Measurements from ENCODE around the gene SPDYC.

SPDYC gene

GRCh38 chr11:65187971-65188461 is 18.0 kb downstream of the SPDYC start:
- Histone ChIP-seq H3K36me3 (ENCODE audit: control insufficient read depth, insufficient read depth, low read length) (peaks cover 74% of the 10 kb centered on the region), H3K4me1 (ENCODE audit: control insufficient read depth, insufficient read depth, low read length) (peaks cover 30% of the 10 kb centered on the region), H3K9ac (ENCODE audit: low read depth, low read length) (no peak overlapping the region), H3K4me3 (ENCODE audit: low read depth, low read length) (no peak overlapping the region), H3K9me3 (ENCODE audit: control insufficient read depth, insufficient read depth, low read length) (no peaks in the 10 kb centered on the region), H3K27me3 (ENCODE audit: control insufficient read depth, insufficient read depth, low read length) (no peaks in the 10 kb centered on the region), H3K27ac (ENCODE audit: low read depth, low read length) (no peak overlapping the region)

- Histone ChIP-seq H3K27me3 (ENCODE audit: control insufficient read depth, insufficient read depth, low read length) (no peaks in the 10 kb centered on the region), H3K4me3 (ENCODE audit: low read depth, low read length) (no peak overlapping the region), H3K9ac (ENCODE audit: low read depth, low read length) (no peak overlapping the region), H3K9me3 (ENCODE audit: control insufficient read depth, insufficient read depth, low read length) (no peaks in the 10 kb centered on the region), H3K36me3 (ENCODE audit: control insufficient read depth, insufficient read depth, low read length) (peaks cover 76% of the 10 kb centered on the region), H3K27ac (ENCODE audit: low read depth, low read length) (no peak overlapping the region), H3K4me1 (ENCODE audit: control insufficient read depth, insufficient read depth, low read length) (peaks cover 26% of the 10 kb centered on the region)
Measured at GRCh38 chr11:65188486-65188885, 18.5 kb downstream of the SPDYC start.

GRCh38 chr11:65189191-65189590 is 19.2 kb downstream of the SPDYC start:
- H3K27me3 ChIP-seq (ENCODE audit: control insufficient read depth, insufficient read depth, low read length), result no peaks in the 10 kb centered on the region
- H3K27ac ChIP-seq (ENCODE audit: low read depth, low read length), result no peak overlapping the region
- H3K4me1 ChIP-seq (ENCODE audit: control insufficient read depth, insufficient read depth, low read length), result peaks cover 19% of the 10 kb centered on the region
- peaks cover 79% of the 10 kb centered on the region for H3K36me3 ChIP-seq (ENCODE audit: control insufficient read depth, insufficient read depth, low read length)
- no peak overlapping the region for H3K9ac ChIP-seq (ENCODE audit: low read depth, low read length)
- H3K9me3 ChIP-seq (ENCODE audit: control insufficient read depth, insufficient read depth, low read length), result no peaks in the 10 kb centered on the region
- no peak overlapping the region for H3K4me3 ChIP-seq (ENCODE audit: low read depth, low read length)

GRCh38 chr11:65194564-65194963 is 24.5 kb downstream of the SPDYC start:
- Histone ChIP-seq H3K4me3 (ENCODE audit: low read depth, low read length) (no peak overlapping the region), H3K9me3 (ENCODE audit: control insufficient read depth, insufficient read depth, low read length) (no peaks in the 10 kb centered on the region), H3K4me1 (ENCODE audit: control insufficient read depth, insufficient read depth, low read length) (no peaks in the 10 kb centered on the region), H3K9ac (ENCODE audit: low read depth, low read length) (no peak overlapping the region), H3K27me3 (ENCODE audit: control insufficient read depth, insufficient read depth, low read length) (no peaks in the 10 kb centered on the region), H3K36me3 (ENCODE audit: control insufficient read depth, insufficient read depth, low read length) (peaks cover 88% of the 10 kb centered on the region), H3K27ac (ENCODE audit: low read depth, low read length) (no peak overlapping the region)

- H3K9me3 ChIP-seq (ENCODE audit: control insufficient read depth, insufficient read depth, low read length), result no peaks in the 10 kb centered on the region
- no peak overlapping the region; the same call in 1 of the 2 replicates for H3K4me3 ChIP-seq (ENCODE audit: low read depth, low read length)
- peak overlapping the region; percentile 21 for H3K27ac ChIP-seq (ENCODE audit: low read depth, low read length)
- H3K36me3 ChIP-seq (ENCODE audit: control insufficient read depth, insufficient read depth, low read length), result peaks cover 68% of the 10 kb centered on the region
- H3K4me1 ChIP-seq (ENCODE audit: control insufficient read depth, insufficient read depth, low read length), result peaks cover 5% of the 10 kb centered on the region; the same call in 1 of the 2 replicates
- H3K9ac ChIP-seq (ENCODE audit: low read depth, low read length), result no peak overlapping the region
- H3K27me3 ChIP-seq (ENCODE audit: control insufficient read depth, insufficient read depth, low read length), result no peaks in the 10 kb centered on the region
Measured at GRCh38 chr11:65204143-65204542, 34.1 kb downstream of the SPDYC start.

GRCh38 chr11:65204646-65205601 is 34.9 kb downstream of the SPDYC start:
- H3K27ac ChIP-seq (ENCODE audit: low read depth, low read length), result peak overlapping the region; percentile 21
- no peaks in the 10 kb centered on the region for H3K9me3 ChIP-seq (ENCODE audit: control insufficient read depth, insufficient read depth, low read length)
- H3K27me3 ChIP-seq (ENCODE audit: control insufficient read depth, insufficient read depth, low read length), result no peaks in the 10 kb centered on the region
- peaks cover 5% of the 10 kb centered on the region; the same call in 1 of the 2 replicates for H3K4me1 ChIP-seq (ENCODE audit: control insufficient read depth, insufficient read depth, low read length)
- H3K9ac ChIP-seq (ENCODE audit: low read depth, low read length), result no peak overlapping the region
- no peak overlapping the region; the same call in 1 of the 2 replicates for H3K4me3 ChIP-seq (ENCODE audit: low read depth, low read length)
- H3K36me3 ChIP-seq (ENCODE audit: control insufficient read depth, insufficient read depth, low read length), result peaks cover 68% of the 10 kb centered on the region

GRCh38 chr11:65205602-65205967 is 35.6 kb downstream of the SPDYC start:
- Histone ChIP-seq H3K27me3 (ENCODE audit: control insufficient read depth, insufficient read depth, low read length) (no peaks in the 10 kb centered on the region), H3K4me3 (ENCODE audit: low read depth, low read length) (no peak overlapping the region), H3K27ac (ENCODE audit: low read depth, low read length) (no peak overlapping the region), H3K36me3 (ENCODE audit: control insufficient read depth, insufficient read depth, low read length) (peaks cover 68% of the 10 kb centered on the region), H3K9ac (ENCODE audit: low read depth, low read length) (no peak overlapping the region), H3K4me1 (ENCODE audit: control insufficient read depth, insufficient read depth, low read length) (peaks cover 5% of the 10 kb centered on the region; the same call in 1 of the 2 replicates), H3K9me3 (ENCODE audit: control insufficient read depth, insufficient read depth, low read length) (no peaks in the 10 kb centered on the region)

- Histone ChIP-seq H3K4me1 (ENCODE audit: control insufficient read depth, insufficient read depth, low read length) (peaks cover 5% of the 10 kb centered on the region; the same call in 1 of the 2 replicates), H3K9me3 (ENCODE audit: control insufficient read depth, insufficient read depth, low read length) (no peaks in the 10 kb centered on the region), H3K27ac (ENCODE audit: low read depth, low read length) (no peak overlapping the region), H3K36me3 (ENCODE audit: control insufficient read depth, insufficient read depth, low read length) (peaks cover 73% of the 10 kb centered on the region), H3K9ac (ENCODE audit: low read depth, low read length) (no peak overlapping the region), H3K27me3 (ENCODE audit: control insufficient read depth, insufficient read depth, low read length) (no peaks in the 10 kb centered on the region), H3K4me3 (ENCODE audit: low read depth, low read length) (no peak overlapping the region)
Measured at GRCh38 chr11:65206441-65206841, 36.4 kb downstream of the SPDYC start.

- no peaks in the 10 kb centered on the region for H3K27me3 ChIP-seq (ENCODE audit: control insufficient read depth, insufficient read depth, low read length)
- H3K4me3 ChIP-seq (ENCODE audit: low read depth, low read length), result no peak overlapping the region
- H3K36me3 ChIP-seq (ENCODE audit: control insufficient read depth, insufficient read depth, low read length), result peaks cover 77% of the 10 kb centered on the region
- H3K4me1 ChIP-seq (ENCODE audit: control insufficient read depth, insufficient read depth, low read length), result peaks cover 7% of the 10 kb centered on the region
- H3K9ac ChIP-seq (ENCODE audit: low read depth, low read length), result no peak overlapping the region
- H3K9me3 ChIP-seq (ENCODE audit: control insufficient read depth, insufficient read depth, low read length), result no peaks in the 10 kb centered on the region
- no peak overlapping the region for H3K27ac ChIP-seq (ENCODE audit: low read depth, low read length)
Measured at GRCh38 chr11:65206901-65207300, 36.9 kb downstream of the SPDYC start.

- Histone ChIP-seq H3K36me3 (ENCODE audit: control insufficient read depth, insufficient read depth, low read length) (peaks cover 74% of the 10 kb centered on the region), H3K9me3 (ENCODE audit: control insufficient read depth, insufficient read depth, low read length) (no peaks in the 10 kb centered on the region), H3K27ac (ENCODE audit: low read depth, low read length) (no peak overlapping the region), H3K27me3 (ENCODE audit: control insufficient read depth, insufficient read depth, low read length) (no peaks in the 10 kb centered on the region), H3K4me1 (ENCODE audit: control insufficient read depth, insufficient read depth, low read length) (peaks cover 17% of the 10 kb centered on the region), H3K4me3 (ENCODE audit: low read depth, low read length) (no peak overlapping the region), H3K9ac (ENCODE audit: low read depth, low read length) (no peak overlapping the region)
Measured at GRCh38 chr11:65207918-65208784, 38.1 kb downstream of the SPDYC start.
